ENCODE data around the gene FAM3D. TPM values are rescaled to one million over a fixed set of nuclear protein-coding genes. Genes with fewer than 3 reads are reported as not detected.

The FAM3D gene
- total and polyA plus RNA-seq, 12 donors, result 0.07 to 0.37 TPM; not detected in 10

DNA sequence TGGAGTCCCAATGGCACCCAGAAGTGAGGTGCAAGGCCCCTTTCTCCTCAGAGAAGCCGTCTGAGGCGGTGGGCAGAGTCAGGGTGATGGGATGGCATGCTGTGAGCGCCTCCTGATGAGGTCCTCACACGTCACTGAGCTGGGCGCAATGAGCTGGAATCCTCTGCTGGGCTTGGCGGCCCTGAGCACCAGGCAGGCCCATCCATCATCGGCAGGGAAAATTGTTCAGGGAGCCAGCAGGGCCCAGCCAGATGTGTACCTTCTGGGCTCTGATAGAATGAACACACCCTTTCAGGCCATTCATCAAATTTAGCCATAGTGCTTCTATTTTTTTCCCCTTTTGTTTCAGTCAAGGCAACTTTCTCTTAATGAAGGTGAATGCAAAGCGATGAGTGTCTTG, 43.7 kb downstream of the FAM3D start:
- TF ChIP-seq, protein P1, sequence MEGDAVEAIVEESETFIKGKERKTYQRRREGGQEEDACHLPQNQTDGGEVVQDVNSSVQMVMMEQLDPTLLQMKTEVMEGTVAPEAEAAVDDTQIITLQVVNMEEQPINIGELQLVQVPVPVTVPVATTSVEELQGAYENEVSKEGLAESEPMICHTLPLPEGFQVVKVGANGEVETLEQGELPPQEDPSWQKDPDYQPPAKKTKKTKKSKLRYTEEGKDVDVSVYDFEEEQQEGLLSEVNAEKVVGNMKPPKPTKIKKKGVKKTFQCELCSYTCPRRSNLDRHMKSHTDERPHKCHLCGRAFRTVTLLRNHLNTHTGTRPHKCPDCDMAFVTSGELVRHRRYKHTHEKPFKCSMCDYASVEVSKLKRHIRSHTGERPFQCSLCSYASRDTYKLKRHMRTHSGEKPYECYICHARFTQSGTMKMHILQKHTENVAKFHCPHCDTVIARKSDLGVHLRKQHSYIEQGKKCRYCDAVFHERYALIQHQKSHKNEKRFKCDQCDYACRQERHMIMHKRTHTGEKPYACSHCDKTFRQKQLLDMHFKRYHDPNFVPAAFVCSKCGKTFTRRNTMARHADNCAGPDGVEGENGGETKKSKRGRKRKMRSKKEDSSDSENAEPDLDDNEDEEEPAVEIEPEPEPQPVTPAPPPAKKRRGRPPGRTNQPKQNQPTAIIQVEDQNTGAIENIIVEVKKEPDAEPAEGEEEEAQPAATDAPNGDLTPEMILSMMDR (IDR thresholded peaks at IDR 0.05), result no peak
- peaks cover 3 to 51% (median 29%) of the 10 kb centered on the region in 9 donors for H3K4me1 ChIP-seq
- 95 to 96% methylated on average over 8 of the region's 8 CpGs for WGBS, 2 donors
- H3K27me3 ChIP-seq, result no peaks in the 10 kb centered on the region
- no peak overlapping the region for H3K4me3 ChIP-seq
- intact Hi-C loops (cut with DNase I), result no loop called here
- no peak for ATAC-seq
- no peak overlapping the region for H3K27ac ChIP-seq
- no peak for DNase-seq
- no peaks in the 10 kb centered on the region for H3K9me3 ChIP-seq
- no peaks in the 10 kb centered on the region for H3K36me3 ChIP-seq

DNA sequence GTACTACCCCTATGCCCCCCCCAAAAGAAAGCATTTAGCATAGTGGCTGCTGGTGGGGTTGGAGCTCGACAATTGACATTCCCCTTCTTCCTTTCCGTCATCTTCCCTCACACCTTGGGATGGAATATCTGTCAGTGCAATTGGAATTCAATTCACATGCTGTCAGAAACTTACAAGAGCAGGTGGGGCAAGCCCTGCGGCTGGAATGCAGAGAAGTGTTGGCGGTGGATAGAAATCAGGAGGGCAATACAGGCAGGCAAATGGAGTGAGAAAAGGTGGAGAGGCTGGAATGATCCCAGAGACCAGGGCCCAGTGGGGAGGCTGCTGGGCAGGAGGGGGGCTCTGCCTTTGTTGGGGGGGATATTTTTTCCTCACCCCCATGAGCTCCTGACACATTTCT, 44.1 kb downstream of the FAM3D start:
- Histone ChIP-seq H3K36me3 (no peaks in the 10 kb centered on the region), H3K4me1 (peaks cover 3 to 51% (median 26%) of the 10 kb centered on the region in 9 donors), H3K27me3 (no peaks in the 10 kb centered on the region), H3K4me3 (no peak overlapping the region), H3K27ac (peak overlapping the region in 1 of 10 donors; percentile 73), H3K9me3 (no peaks in the 10 kb centered on the region)
- ATAC-seq, result no peak
- no peak for DNase-seq
- intact Hi-C loops (cut with DNase I), result no loop called here
- TF ChIP-seq, protein P1 (IDR thresholded peaks at IDR 0.05), result no peak
- WGBS, 2 donors, result 87 to 89% methylated on average over 4 of the region's 4 CpGs

DNA sequence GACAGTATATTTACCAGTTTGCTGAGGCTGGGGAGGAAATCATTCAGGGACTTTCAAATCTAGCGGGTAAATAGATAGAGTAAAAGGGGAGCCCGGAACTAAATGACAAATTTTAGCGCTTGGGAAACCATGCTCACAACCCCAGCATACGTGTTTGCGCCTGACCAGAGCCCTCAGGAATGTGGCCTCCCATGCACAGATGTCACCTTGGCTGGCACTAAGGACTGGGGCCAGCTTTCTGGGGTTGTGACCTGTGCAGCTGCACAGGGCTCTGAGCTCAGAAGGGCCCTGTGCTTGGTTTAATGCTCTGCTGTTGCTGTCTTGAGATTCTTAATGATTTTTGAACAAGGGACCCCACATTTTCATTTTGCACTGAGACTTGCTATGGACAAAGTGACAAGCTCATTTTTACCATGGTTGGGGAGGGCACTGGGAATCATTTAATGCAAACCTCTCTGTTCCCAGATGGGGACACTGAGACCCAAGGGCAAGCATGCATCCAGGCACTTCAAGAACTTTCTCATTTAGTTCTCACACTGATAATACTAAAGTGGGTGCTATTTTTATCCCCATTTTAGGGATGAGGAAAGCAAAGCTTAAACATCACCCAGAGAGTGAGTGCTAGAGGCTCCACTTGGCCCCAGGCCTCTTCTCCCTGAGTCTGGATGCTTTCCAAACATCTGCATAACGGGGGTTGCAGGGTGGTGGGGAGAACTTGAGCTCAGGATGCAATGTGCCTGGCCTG, 45.3 kb downstream of the FAM3D start:
- intact Hi-C loops (cut with DNase I), result no loop called here
- H3K36me3 ChIP-seq, result no peaks in the 10 kb centered on the region
- no peaks in the 10 kb centered on the region for H3K9me3 ChIP-seq
- WGBS, 2 donors, result 69 to 71% methylated on average over 6 of the region's 6 CpGs
- peaks cover 3 to 47% (median 23%) of the 10 kb centered on the region in 9 donors for H3K4me1 ChIP-seq
- ATAC-seq (peak in 7 of 8 donors; percentile 43 to 81 (median 55)), DNase-seq (no peak)
- no peaks in the 10 kb centered on the region for H3K27me3 ChIP-seq
- no peak overlapping the region for H3K4me3 ChIP-seq
- peak overlapping the region in 9 of 10 donors; percentile 8 to 79 (median 54) for H3K27ac ChIP-seq
- TF ChIP-seq, protein P1 (IDR thresholded peaks at IDR 0.05), result no peak

DNA sequence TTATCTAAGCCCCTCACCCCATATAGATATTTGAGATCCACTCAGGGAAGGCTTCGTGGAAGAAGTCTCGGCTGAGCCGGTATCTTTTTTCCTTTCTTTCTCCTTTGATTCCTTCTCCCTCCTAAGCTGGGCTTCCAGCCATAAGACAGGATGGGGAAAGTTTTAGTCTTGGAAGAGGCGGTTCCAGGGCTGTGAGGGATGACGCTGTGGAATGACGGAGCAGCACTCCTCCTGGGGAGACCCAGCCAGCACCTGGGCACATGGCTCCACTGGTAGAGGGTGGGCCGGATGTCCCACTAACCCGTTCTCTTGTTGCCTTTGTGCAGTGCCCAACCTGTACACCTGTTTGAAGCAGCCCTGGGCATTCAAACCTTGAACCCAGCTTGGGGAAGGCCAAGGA, 46.2 kb downstream of the FAM3D start:
- Histone ChIP-seq H3K9me3 (no peaks in the 10 kb centered on the region), H3K27me3 (no peaks in the 10 kb centered on the region), H3K4me3 (no peak overlapping the region), H3K4me1 (peaks cover 3 to 47% (median 23%) of the 10 kb centered on the region in 9 donors), H3K27ac (peak overlapping the region in 8 of 10 donors; percentile 43 to 79 (median 56)), H3K36me3 (no peaks in the 10 kb centered on the region)
- ATAC-seq (no peak), DNase-seq (no peak)
- WGBS, 2 donors, result 81 to 90% methylated on average over 8 of the region's 8 CpGs
- TF ChIP-seq, protein P1 (IDR thresholded peaks at IDR 0.05), result no peak
- intact Hi-C loops (cut with DNase I), result no loop called here

Measured in heart right ventricle (tissue), 16 donors.